Measurements from ENCODE around the gene RRP1.

DNA sequence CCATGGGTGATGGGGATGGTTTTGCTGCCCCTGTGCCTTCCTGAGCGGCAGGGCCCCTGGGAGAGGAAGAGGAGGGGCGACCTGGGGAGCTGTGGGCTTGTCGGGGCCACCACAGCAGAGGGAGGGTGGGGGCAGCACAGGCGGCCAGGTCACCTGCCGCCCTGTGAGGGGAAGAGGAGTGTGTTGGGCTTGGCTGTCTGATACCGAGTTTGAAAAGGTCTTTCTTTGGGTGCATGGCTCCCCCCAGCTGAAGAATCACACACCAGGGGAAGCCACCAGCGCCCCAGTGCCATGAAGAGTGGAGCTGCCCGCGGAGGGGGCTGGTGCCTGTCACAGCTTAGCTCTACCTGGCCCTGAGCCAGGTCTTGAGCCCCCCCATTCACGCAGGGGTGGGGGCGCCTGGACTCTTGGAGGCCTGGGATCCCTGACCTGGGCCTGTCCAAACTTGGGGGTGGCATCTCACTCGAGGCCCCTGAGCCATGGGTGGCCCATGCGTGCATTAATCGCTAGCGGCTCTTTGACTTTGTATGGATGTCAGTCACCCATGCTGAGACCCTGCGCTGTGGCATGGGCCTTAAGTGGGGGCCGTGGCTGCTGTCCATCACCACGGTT lies 39.6 kb upstream of the RRP1 start:
- TF ChIP-seq GATA3 (IDR thresholded peaks at IDR 0.05; ENCODE audit: low read depth, low read length) (no peak), GATA2 (IDR thresholded peaks at IDR 0.05; ENCODE audit: low read depth, low read length) (no peak)

Data from SH-SY5Y (cell line).